NT2/D1 (cell line): Measurements from ENCODE around the gene TRIM36.

Experiments
- SUZ12 ChIP-seq: IDR thresholded peaks from 2 replicates; pipeline ENCODE4 v1.6.1; 2011; ENCODE audit not compliant: insufficient read length, insufficient read depth; ENCODE audit errors: extremely low read depth
- YY1 ChIP-seq: IDR thresholded peaks from 2 replicates; pipeline ENCODE4 v1.6.1; 2011; ENCODE audit not compliant: insufficient read length, insufficient read depth
- ZNF274 ChIP-seq: IDR thresholded peaks from 2 replicates; pipeline ENCODE4 v1.6.1; 2011; ENCODE audit warnings: mild to moderate bottlenecking, low read depth, low read length

- TF ChIP-seq YY1 (no peak), SUZ12 (no peak), ZNF274 (no peak)
Measured at GRCh38 chr5:115179030-115179393, 9.3 kb upstream of the TRIM36 start.
